A204.1 (cell line): ENCODE measurements around the gene AMN.

Source experiments
- FAIRE-seq: peaks from 2 replicates; lab custom pipeline; 2012; peaks lifted over from hg19 to GRCh38; lab: Jason Lieb, UNC

The AMN gene

GRCh38 chr14:102928412-102929240 is 6.2 kb downstream of the AMN start:
- FAIRE-seq = no peak

- FAIRE-seq = no peak
These were observed 7.0 kb downstream of the AMN start for GRCh38 chr14:102929241-102930137.

GRCh38 chr14:102930138-102930752 is 7.8 kb downstream of the AMN start:
- no peak for FAIRE-seq

- FAIRE-seq = no peak
These were observed 8.5 kb downstream of the AMN start for GRCh38 chr14:102930753-102931579.

- FAIRE-seq = no peak
These were observed 9.3 kb downstream of the AMN start for GRCh38 chr14:102931580-102932285.

GRCh38 chr14:102932484-102933248 is 10.2 kb downstream of the AMN start:
- no peak for FAIRE-seq

GRCh38 chr14:102933618-102934231 is 11.3 kb downstream of the AMN start:
- no peak for FAIRE-seq

GRCh38 chr14:102935756-102936155 is 13.3 kb downstream of the AMN start:
- FAIRE-seq = no peak

GRCh38 chr14:102937331-102938175 is 15.1 kb downstream of the AMN start:
- no peak for FAIRE-seq

- FAIRE-seq = no peak
These were observed 15.7 kb downstream of the AMN start for GRCh38 chr14:102938191-102938590.

- FAIRE-seq = no peak
These were observed 16.9 kb downstream of the AMN start for GRCh38 chr14:102939329-102939728.

GRCh38 chr14:102939820-102940561 is 17.5 kb downstream of the AMN start:
- FAIRE-seq = no peak

GRCh38 chr14:102940729-102941362 is 18.4 kb downstream of the AMN start:
- FAIRE-seq = no peak

GRCh38 chr14:102941419-102942011 is 19.1 kb downstream of the AMN start:
- no peak for FAIRE-seq

- FAIRE-seq = no peak
These were observed 19.6 kb downstream of the AMN start for GRCh38 chr14:102942069-102942468.

- no peak for FAIRE-seq
These were observed 21.0 kb downstream of the AMN start for GRCh38 chr14:102943454-102943853.

GRCh38 chr14:102943979-102944378 is 21.5 kb downstream of the AMN start:
- FAIRE-seq = no peak
